Measurements from ENCODE around the gene LTB.

DNA sequence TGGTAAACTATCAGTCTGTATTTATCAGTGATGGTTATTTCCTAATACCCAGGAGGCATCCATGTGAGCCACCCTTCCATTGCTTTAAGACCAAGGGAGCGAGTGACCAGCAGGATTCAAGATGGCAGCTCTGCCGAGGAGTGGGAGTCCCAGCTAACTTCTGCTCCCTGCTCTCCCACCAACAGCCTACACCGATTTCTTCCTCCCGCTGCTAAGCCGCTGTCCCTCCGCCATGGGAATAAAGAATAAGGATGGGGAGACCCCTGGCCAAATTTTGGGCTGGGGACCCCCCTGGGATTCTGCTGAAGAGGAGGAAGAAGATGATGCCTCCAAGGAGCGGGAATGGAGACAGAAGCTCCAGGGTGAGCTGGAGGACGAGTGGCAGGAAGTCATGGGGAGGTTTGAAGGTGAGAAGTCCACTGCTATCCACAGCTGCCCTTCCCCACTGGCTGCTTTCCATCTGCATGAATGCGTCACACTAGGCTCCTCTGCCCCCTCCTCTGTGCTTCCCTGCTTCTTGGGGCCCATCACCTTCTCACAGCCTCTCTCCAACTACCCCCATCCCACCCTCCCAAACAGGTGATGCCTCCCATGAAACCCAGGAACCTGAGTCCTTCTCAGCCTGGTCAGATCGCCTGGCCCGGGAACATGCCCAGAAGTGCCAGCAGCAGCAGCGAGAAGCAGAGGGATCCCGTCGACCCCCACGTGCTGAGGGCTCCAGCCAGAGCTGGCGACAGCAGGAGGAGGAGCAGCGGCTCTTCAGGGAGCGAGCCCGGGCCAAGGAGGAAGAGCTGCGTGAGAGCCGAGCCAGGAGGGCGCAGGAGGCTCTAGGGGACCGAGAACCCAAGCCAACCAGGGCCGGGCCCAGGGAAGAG lies 24.5 kb downstream of the LTB start:
- TF ChIP-seq, protein P1, sequence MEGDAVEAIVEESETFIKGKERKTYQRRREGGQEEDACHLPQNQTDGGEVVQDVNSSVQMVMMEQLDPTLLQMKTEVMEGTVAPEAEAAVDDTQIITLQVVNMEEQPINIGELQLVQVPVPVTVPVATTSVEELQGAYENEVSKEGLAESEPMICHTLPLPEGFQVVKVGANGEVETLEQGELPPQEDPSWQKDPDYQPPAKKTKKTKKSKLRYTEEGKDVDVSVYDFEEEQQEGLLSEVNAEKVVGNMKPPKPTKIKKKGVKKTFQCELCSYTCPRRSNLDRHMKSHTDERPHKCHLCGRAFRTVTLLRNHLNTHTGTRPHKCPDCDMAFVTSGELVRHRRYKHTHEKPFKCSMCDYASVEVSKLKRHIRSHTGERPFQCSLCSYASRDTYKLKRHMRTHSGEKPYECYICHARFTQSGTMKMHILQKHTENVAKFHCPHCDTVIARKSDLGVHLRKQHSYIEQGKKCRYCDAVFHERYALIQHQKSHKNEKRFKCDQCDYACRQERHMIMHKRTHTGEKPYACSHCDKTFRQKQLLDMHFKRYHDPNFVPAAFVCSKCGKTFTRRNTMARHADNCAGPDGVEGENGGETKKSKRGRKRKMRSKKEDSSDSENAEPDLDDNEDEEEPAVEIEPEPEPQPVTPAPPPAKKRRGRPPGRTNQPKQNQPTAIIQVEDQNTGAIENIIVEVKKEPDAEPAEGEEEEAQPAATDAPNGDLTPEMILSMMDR (IDR thresholded peaks at IDR 0.05) = no peak
- TF ChIP-seq, protein P2, sequence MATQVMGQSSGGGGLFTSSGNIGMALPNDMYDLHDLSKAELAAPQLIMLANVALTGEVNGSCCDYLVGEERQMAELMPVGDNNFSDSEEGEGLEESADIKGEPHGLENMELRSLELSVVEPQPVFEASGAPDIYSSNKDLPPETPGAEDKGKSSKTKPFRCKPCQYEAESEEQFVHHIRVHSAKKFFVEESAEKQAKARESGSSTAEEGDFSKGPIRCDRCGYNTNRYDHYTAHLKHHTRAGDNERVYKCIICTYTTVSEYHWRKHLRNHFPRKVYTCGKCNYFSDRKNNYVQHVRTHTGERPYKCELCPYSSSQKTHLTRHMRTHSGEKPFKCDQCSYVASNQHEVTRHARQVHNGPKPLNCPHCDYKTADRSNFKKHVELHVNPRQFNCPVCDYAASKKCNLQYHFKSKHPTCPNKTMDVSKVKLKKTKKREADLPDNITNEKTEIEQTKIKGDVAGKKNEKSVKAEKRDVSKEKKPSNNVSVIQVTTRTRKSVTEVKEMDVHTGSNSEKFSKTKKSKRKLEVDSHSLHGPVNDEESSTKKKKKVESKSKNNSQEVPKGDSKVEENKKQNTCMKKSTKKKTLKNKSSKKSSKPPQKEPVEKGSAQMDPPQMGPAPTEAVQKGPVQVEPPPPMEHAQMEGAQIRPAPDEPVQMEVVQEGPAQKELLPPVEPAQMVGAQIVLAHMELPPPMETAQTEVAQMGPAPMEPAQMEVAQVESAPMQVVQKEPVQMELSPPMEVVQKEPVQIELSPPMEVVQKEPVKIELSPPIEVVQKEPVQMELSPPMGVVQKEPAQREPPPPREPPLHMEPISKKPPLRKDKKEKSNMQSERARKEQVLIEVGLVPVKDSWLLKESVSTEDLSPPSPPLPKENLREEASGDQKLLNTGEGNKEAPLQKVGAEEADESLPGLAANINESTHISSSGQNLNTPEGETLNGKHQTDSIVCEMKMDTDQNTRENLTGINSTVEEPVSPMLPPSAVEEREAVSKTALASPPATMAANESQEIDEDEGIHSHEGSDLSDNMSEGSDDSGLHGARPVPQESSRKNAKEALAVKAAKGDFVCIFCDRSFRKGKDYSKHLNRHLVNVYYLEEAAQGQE (IDR thresholded peaks at IDR 0.05; ENCODE audit: low read depth, low read length) = no peak
- TF ChIP-seq RCOR1 (IDR thresholded peaks at IDR 0.05; ENCODE audit: low read length) = no peak
- TF ChIP-seq FOSL2 (IDR thresholded peaks at IDR 0.05; ENCODE audit: borderline replicate concordance, low read depth) = no peak
- no peak for TF ChIP-seq ELF1 (IDR thresholded peaks at IDR 0.05)
- no peak for TF ChIP-seq POLR2AphosphoS5 (IDR thresholded peaks at IDR 0.05; ENCODE audit: low read depth, low read length)
- TF ChIP-seq NRF1 (IDR thresholded peaks at IDR 0.05; ENCODE audit: low read depth, low read length) = no peak
